Adrenal gland (tissue), 12 donors: ENCODE measurements around the gene BMP6. TPM values are rescaled to one million over a fixed set of nuclear protein-coding genes. Genes with fewer than 3 reads are reported as not detected.

Experiments used
- DNase-seq, 7 donors: peaks; one replicate each; pipeline ENCODE4 v3.0.0-alpha.2; 2019 to 2020
- H3K27ac ChIP-seq, 5 donors: fragments of 200-600 bp; sonication (generic) in 4 of 5; 1 replicate in 3 of 5; 2 replicates in 2 of 5; pipeline versions ENCODE4 v1.5.1 to v1.8.0; 2016 to 2020; ENCODE audit warnings: mild to moderate bottlenecking in 1 of 5
- H3K27me3 ChIP-seq: fragments of 200-600 bp; 2 replicates; pipeline ENCODE4 v1.8.0; 2021
- H3K36me3 ChIP-seq, 2 donors: fragments of 200-600 bp; replicated peaks in 1 of 2; 1 replicate in 1 of 2; 2 replicates in 1 of 2; pipeline versions ENCODE4 v1.5.1 to v1.8.0; 2018 to 2022
- H3K4me1 ChIP-seq, 2 donors: fragments of 200-600 bp; replicated peaks in 1 of 2; 1 replicate in 1 of 2; 2 replicates in 1 of 2; pipeline versions ENCODE4 v1.5.1 to v1.8.0; 2018 to 2021
- H3K4me3 ChIP-seq, 4 donors: fragments of 200-600 bp; sonication (generic) in 3 of 4; one replicate each; pipeline ENCODE4 v1.5.1; 2016 to 2018
- H3K9me3 ChIP-seq, 3 donors: fragments of 200-600 bp; sonication (generic) in 1 of 3; replicated peaks in 1 of 3; 1 replicate in 2 of 3; 2 replicates in 1 of 3; pipeline versions ENCODE4 v1.5.1 to v1.8.0; 2016 to 2021
- CTCF ChIP-seq, 6 experiments: fragments of 450-650 bp in 4 of 6; fragments of 200-600 bp in 2 of 6; sonication (generic) in 1 of 6; IDR thresholded peaks; 1 replicate in 5 of 6; 2 replicates in 1 of 6; pipeline versions ENCODE4 v1.5.1 to v1.8.0; 2016 to 2021; ENCODE audit warnings: antibody characterized with exemption in 6 of 6, mild to moderate bottlenecking in 2 of 6, moderate library complexity in 1 of 6
- POLR2A ChIP-seq, 2 donors: fragments of 450-650 bp; IDR thresholded peaks; one replicate each; pipeline ENCODE4 v1.6.1; 2017; ENCODE audit warnings: antibody characterized with exemption in 2 of 2, mild to moderate bottlenecking in 2 of 2, moderate library complexity in 1 of 2
- WGBS, 4 donors: extraction: QIAGEN DNeasy Blood & Tissue Kit in 2 of 4; methylation state at CpG; one replicate each; pipeline versions ENCODE4 v1.1.5 to v1.1.7; 2013 to 2017; 5-methylcytosine and 5-hydroxymethylcytosine counted together
- intact Hi-C, 2 donors: fragments of 100-400 bp; cut with DNase I; formaldehyde crosslinking; loops; one replicate each; pipeline versions ENCODE4 v1.14.1 to v1.15.0; 2022 to 2023
- polyA plus RNA-seq, 3 donors: library from polyadenylated mRNA; stranded (reverse); fragments of 200-250 nt in 2 of 3; fragments of 350-450 nt in 1 of 3; fragmentation: Illumina TruSeq in 1 of 3; extraction: RNeasy Lipid Tissue Mini Kit (QIAGEN cat#74804) in 1 of 3; gene quantifications; one replicate each; pipeline ENCODE4 v1.2.3, GENCODE V29; 2013 to 2014
- total RNA-seq, 9 donors: library from RNA; depleted of rRNA in 4 of 9; stranded (reverse); fragments of >200 nt in 4 of 9; fragments of 120-200 nt in 1 of 9; fragmentation: NEBNext Ultra II Directional in 1 of 9; extraction: Animal tissue kit (Norgen Biotek cat#: 25700) in 1 of 9; gene quantifications; one replicate each; pipeline versions ENCODE4 v1.1.0 to v1.2.4, GENCODE V29; 2013 to 2023
- donor health status: healthy with polysubstance abuse.
- donor health status: Bipolar disorder and iron deficiency.
- donor health status: DM: yes; HTN: yes; CAD: no.
- donor health status: DM: no; HTN: no; CAD: no.
- donor health status: DM: no; HTN: no; CAD: no.
- donor health status: DM: yes; HTN: yes; CAD: no.

The BMP6 gene
- total and polyA plus RNA-seq, 12 donors: 1.4 to 17.0 (median 4.2) TPM

- Histone ChIP-seq H3K9me3 (no peaks in the 10 kb centered on the region), H3K4me1 (no peaks in the 10 kb centered on the region), H3K36me3 (peaks cover 0 to 96% of the 10 kb centered on the region in 2 donors), H3K4me3 (no peak overlapping the region), H3K27me3 (no peaks in the 10 kb centered on the region), H3K27ac (no peak overlapping the region)
- TF ChIP-seq POLR2A (IDR thresholded peaks at IDR 0.05) (no peak), CTCF (IDR thresholded peaks at IDR 0.05) (no peak)
- 81 to 86% (median 82%) methylated on average over 13 of the region's 13 CpGs for WGBS, 4 donors
- DNase-seq: no peak
- intact Hi-C loops: no loop called here
Measured at GRCh38 chr6:7894262-7895124, 168.6 kb downstream of the BMP6 start.

DNA sequence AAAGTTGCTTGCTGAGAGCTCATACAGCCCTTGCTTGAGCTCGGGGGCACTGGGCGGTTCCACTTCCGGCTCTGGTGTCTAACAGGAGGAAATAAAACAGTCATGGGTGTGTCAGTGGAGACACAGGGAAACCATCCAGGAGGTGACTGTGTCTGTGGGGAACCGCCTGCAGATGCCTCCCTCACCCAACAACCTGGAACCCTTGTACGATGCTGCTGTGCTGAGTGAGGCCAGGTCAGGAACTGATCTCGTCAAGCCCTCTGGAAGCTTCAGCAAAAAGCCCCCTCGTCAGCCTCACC, 169.2 kb downstream of the BMP6 start:
- Histone ChIP-seq H3K36me3 (peaks cover 0 to 97% of the 10 kb centered on the region in 2 donors), H3K9me3 (no peaks in the 10 kb centered on the region), H3K4me1 (no peaks in the 10 kb centered on the region), H3K27ac (no peak overlapping the region), H3K4me3 (no peak overlapping the region), H3K27me3 (no peaks in the 10 kb centered on the region)
- no peak for TF ChIP-seq POLR2A (IDR thresholded peaks at IDR 0.05)
- no peak for TF ChIP-seq CTCF (IDR thresholded peaks at IDR 0.05)
- intact Hi-C loops: no loop called here
- DNase-seq: no peak
- 69 to 90% (median 83%) methylated on average over 4 to 7 of the region's 7 CpGs for whole genome bisulfite sequencing, 4 donors

DNA sequence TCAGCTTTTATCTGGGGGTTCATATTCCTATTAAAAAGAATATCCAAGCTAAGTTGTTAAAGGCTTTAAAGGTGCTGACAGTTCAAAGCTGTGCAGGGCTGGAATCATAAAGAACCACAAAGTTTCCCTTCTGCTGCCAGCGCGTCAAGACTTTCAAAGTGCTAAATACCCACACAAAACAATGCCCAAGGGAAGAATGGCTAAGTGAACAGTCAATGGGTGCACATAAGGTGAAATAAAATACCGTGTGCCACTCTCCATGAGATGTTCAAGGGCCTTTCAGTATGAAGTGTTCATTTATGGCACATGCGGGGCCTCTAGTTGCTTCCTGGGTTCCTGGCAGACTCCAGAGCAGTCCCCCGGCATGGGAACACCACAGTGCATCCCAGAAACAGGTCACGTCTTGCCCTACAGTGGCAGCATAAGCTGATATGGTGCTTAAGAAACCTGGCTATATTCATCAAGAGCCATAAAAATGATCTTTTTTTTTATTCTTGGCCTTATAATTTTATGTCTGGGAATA, 170.6 kb downstream of the BMP6 start:
- H3K36me3 ChIP-seq: peaks cover 0 to 97% of the 10 kb centered on the region in 2 donors
- no peak for DNase-seq
- WGBS, 4 donors: 87 to 97% (median 96%) methylated on average over 5 to 6 of the region's 6 CpGs

More for the DNA sequence above, 170.6 kb downstream of the BMP6 start:
- TF ChIP-seq CTCF (IDR thresholded peaks at IDR 0.05) (no peak), POLR2A (IDR thresholded peaks at IDR 0.05) (no peak)
- Histone ChIP-seq H3K4me3 (no peak overlapping the region), H3K27ac (no peak overlapping the region), H3K9me3 (no peaks in the 10 kb centered on the region), H3K27me3 (no peaks in the 10 kb centered on the region), H3K4me1 (no peaks in the 10 kb centered on the region)
- intact Hi-C loops: no loop called here
